Transverse colon (tissue), 4 donors: ENCODE results near the gene GREB1L. TPM values are rescaled to one million over a fixed set of nuclear protein-coding genes. Genes with fewer than 3 reads are reported as not detected.

ENCODE experiments used
- DNase-seq: peaks from one replicate; pipeline ENCODE4 v3.0.0-alpha.2; 2019
- H3K27ac ChIP-seq, 4 donors: fragments of 200-600 bp; sonication (generic); 2 replicates each; pipeline ENCODE4 v1.5.1; 2016 to 2018; ENCODE audit warnings: inconsistent platforms in 4 of 4
- H3K27me3 ChIP-seq: fragments of 200-600 bp; sonication (generic); 2 replicates; pipeline ENCODE4 v1.5.1; 2017; ENCODE audit warnings: inconsistent platforms
- H3K36me3 ChIP-seq, 4 donors: fragments of 200-600 bp; sonication (generic); 2 replicates each; pipeline ENCODE4 v1.5.1; 2017 to 2019; ENCODE audit warnings: inconsistent platforms in 4 of 4
- H3K4me1 ChIP-seq, 4 donors: fragments of 200-600 bp; sonication (generic); 2 replicates each; pipeline ENCODE4 v1.5.1; 2017 to 2020; ENCODE audit warnings: inconsistent platforms in 4 of 4
- H3K4me3 ChIP-seq, 4 donors: fragments of 200-600 bp; sonication (generic); 1 replicate in 1 of 4; 2 replicates in 3 of 4; pipeline versions ENCODE4 v1.5.1 to v1.6.1; 2017 to 2019; ENCODE audit warnings: inconsistent platforms in 4 of 4
- H3K9me3 ChIP-seq, 2 donors: fragments of 200-600 bp; sonication (generic); 2 replicates each; pipeline ENCODE4 v1.5.1; 2017 to 2019; ENCODE audit warnings: inconsistent platforms in 2 of 2
- CTCF ChIP-seq, 5 experiments: fragments of 200-600 bp in 3 of 5; fragments of 450-650 bp in 2 of 5; sonication (generic) in 3 of 5; IDR thresholded peaks; 1 replicate in 2 of 5; 2 replicates in 3 of 5; pipeline ENCODE4 v1.5.1; 2016 to 2017; ENCODE audit warnings: antibody characterized with exemption in 5 of 5, inconsistent platforms in 3 of 5, mild to moderate bottlenecking in 2 of 5, moderate library complexity in 1 of 5
- EP300 ChIP-seq: sonication (generic); formaldehyde crosslinking; IDR thresholded peaks from one replicate; pipeline ENCODE4 v1.6.1; 2017; ENCODE audit warnings: antibody characterized with exemption, low read depth
- POLR2A ChIP-seq: fragments of 450-650 bp; IDR thresholded peaks from one replicate; pipeline ENCODE4 v1.6.1; 2016; ENCODE audit warnings: antibody characterized with exemption, mild to moderate bottlenecking, moderate library complexity
- POLR2AphosphoS5 ChIP-seq, 3 donors: sonication (generic); formaldehyde crosslinking; IDR thresholded peaks; one replicate each; pipeline ENCODE4 v1.6.1; 2016; ENCODE audit warnings: antibody characterized with exemption in 3 of 3
- WGBS, 2 donors: methylation state at CpG; one replicate each; pipeline ENCODE4 v1.1.5; 2018; ENCODE audit warnings: low coverage in 1 of 2; 5-methylcytosine and 5-hydroxymethylcytosine counted together
- in situ Hi-C, 4 donors: fragments of 200-750 bp; cut with MboI; loops; one replicate each; pipeline versions ENCODE4 v1.15.0 to v1.15.1; 2017; ENCODE audit warnings: low sequenced_read_pairs in 3 of 4, low pct_ligation_motif_present in 1 of 4, low pct_unique_long_range_greater_than_20kb in 1 of 4
- intact Hi-C: fragments of 100-400 bp; cut with DNase I; formaldehyde crosslinking; loops from one replicate; pipeline ENCODE4 v1.15.1; 2023; ENCODE audit warnings: low total_unique reads
- total RNA-seq, 4 donors: library from RNA; depleted of rRNA; stranded (reverse); fragments of >200 nt; gene quantifications; one replicate each; pipeline ENCODE4 v1.1.0, GENCODE V29; 2016

Gene GREB1L
- total RNA-seq, 4 donors from 2014 or later, result 1.1 to 1.5 TPM; not detected in 2

GRCh38 chr18:21336846-21337245 lies 94.8 kb downstream of the GREB1L start:
- 86 to 95% methylated on average over 1 to 2 of the region's 2 CpGs for whole genome bisulfite sequencing, 2 donors
- in situ Hi-C loops (no loop called here), intact Hi-C loops (no loop called here)
- H3K27me3 ChIP-seq, result no peaks in the 10 kb centered on the region
- TF ChIP-seq POLR2A (no peak), POLR2AphosphoS5 (IDR thresholded peaks at IDR 0.05) (no peak), CTCF (IDR thresholded peaks at IDR 0.05) (no peak), EP300 (no peak)
- H3K27ac ChIP-seq, result no peak overlapping the region
- no peaks in the 10 kb centered on the region for H3K4me1 ChIP-seq
- no peaks in the 10 kb centered on the region for H3K9me3 ChIP-seq
- H3K36me3 ChIP-seq, result no peaks in the 10 kb centered on the region
- no peak overlapping the region for H3K4me3 ChIP-seq
- DNase-seq, result no peak

GRCh38 chr18:21341141-21341540 lies 99.1 kb downstream of the GREB1L start:
- Histone ChIP-seq H3K4me1 (no peaks in the 10 kb centered on the region), H3K36me3 (no peaks in the 10 kb centered on the region), H3K27ac (no peak overlapping the region), H3K9me3 (no peaks in the 10 kb centered on the region), H3K27me3 (no peaks in the 10 kb centered on the region), H3K4me3 (no peak overlapping the region)
- in situ Hi-C loops, result no loop called here
- TF ChIP-seq CTCF (IDR thresholded peaks at IDR 0.05) (no peak), POLR2AphosphoS5 (IDR thresholded peaks at IDR 0.05) (no peak), EP300 (no peak), POLR2A (no peak)
- no peak for DNase-seq
- intact Hi-C loops, result no loop called here
- 79 to 92% methylated on average over 2 of the region's 2 CpGs for WGBS, 2 donors

GRCh38 chr18:21342372-21342771 lies 100.3 kb downstream of the GREB1L start:
- no peak overlapping the region for H3K4me3 ChIP-seq
- TF ChIP-seq POLR2A (no peak), POLR2AphosphoS5 (IDR thresholded peaks at IDR 0.05) (no peak), EP300 (no peak), CTCF (IDR thresholded peaks at IDR 0.05) (no peak)
- no peaks in the 10 kb centered on the region for H3K9me3 ChIP-seq
- in situ Hi-C loops, result no loop called here
- WGBS, 2 donors, result 35 to 58% methylated on average over 1 of the region's 1 CpG
- no peaks in the 10 kb centered on the region for H3K27me3 ChIP-seq
- intact Hi-C loops, result no loop called here
- no peak for DNase-seq
- H3K4me1 ChIP-seq, result no peaks in the 10 kb centered on the region
- no peak overlapping the region for H3K27ac ChIP-seq
- no peaks in the 10 kb centered on the region for H3K36me3 ChIP-seq

GRCh38 chr18:21344860-21345259 lies 102.8 kb downstream of the GREB1L start:
- DNase-seq, result no peak
- intact Hi-C loops (no loop called here), in situ Hi-C loops (no loop called here)
- WGBS, 2 donors, result 83% methylated on average over 1 of the region's 1 CpG; no CpG with 5 or more reads in 1 of the 2 donors
- no peak overlapping the region for H3K4me3 ChIP-seq
- H3K4me1 ChIP-seq, result no peaks in the 10 kb centered on the region
- H3K36me3 ChIP-seq, result no peaks in the 10 kb centered on the region
- no peak for TF ChIP-seq POLR2AphosphoS5 (IDR thresholded peaks at IDR 0.05)
- TF ChIP-seq CTCF (IDR thresholded peaks at IDR 0.05), result no peak
- TF ChIP-seq EP300, result no peak
- no peak for TF ChIP-seq POLR2A
- no peak overlapping the region for H3K27ac ChIP-seq
- H3K27me3 ChIP-seq, result no peaks in the 10 kb centered on the region
- H3K9me3 ChIP-seq, result no peaks in the 10 kb centered on the region
